Activated naive CD4-positive, alpha-beta T cell treated with anti-CD3 and anti-CD28 coated beads, Interleukin-2, amount 10 ng/mL, durations not matched to agents 5 hours and 36 hours (primary cell): ENCODE data around the gene ZNF394. TPM values are rescaled to one million over a fixed set of nuclear protein-coding genes. Genes with fewer than 3 reads are reported as not detected.

ENCODE experiments used
- total RNA-seq, 2 experiments: library from RNA; stranded (reverse); gene quantifications; one replicate each; pipeline ENCODE4 v1.2.3, GENCODE V29; 2021

Gene ZNF394
- 10 to 100 TPM; 61.2 to 64.8 TPM for total RNA-seq

DNA sequence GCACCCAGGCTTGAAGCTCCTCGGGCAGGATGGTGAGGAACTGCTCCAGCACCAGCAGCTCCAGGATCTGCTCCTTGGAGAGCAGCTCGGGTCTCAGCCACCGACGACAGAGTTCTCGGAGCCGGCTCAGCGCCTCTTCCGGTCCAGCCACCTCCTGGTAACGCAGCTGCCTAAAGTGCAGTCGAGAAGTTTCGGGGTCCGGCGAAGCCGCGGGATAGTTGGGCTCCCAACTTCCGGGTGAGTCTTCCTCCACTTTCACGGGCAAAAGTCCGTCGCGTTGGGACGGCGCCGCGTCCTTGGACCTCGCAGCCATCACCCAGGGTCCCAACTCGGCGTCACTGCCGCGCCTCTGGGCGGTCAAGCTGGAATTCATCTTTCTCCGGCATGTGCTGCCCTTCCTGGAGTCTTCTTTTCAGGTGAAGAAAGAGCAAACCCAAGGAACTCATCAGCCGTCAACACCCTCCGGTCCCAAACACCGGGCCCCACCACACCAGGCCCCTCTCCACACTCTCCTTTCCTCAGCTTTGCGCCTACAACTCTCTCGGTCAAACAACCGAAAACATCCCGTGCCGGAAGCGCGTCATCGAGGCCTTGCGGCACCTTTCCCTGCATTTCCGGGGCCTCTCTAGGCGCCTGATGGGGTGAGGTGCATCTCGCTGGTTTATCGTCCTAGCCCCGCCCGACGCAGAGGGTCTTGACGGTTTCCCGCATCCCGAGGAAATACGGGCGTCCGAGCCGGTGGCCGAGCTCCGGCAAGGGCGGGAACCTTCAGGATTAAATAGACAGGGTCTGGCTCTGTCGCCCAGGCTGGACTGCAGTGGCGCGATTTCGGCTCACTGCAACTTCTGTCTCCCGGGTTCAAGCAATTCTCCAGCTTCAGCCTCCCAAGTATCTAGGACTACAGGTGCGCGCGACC, at the start of gene ZNF394:
TSS of gene ZNF394 (minus strand) at position 561 of the 916 bp plus-strand sequence. CDS start at position 373, 188 bp downstream.

DNA sequence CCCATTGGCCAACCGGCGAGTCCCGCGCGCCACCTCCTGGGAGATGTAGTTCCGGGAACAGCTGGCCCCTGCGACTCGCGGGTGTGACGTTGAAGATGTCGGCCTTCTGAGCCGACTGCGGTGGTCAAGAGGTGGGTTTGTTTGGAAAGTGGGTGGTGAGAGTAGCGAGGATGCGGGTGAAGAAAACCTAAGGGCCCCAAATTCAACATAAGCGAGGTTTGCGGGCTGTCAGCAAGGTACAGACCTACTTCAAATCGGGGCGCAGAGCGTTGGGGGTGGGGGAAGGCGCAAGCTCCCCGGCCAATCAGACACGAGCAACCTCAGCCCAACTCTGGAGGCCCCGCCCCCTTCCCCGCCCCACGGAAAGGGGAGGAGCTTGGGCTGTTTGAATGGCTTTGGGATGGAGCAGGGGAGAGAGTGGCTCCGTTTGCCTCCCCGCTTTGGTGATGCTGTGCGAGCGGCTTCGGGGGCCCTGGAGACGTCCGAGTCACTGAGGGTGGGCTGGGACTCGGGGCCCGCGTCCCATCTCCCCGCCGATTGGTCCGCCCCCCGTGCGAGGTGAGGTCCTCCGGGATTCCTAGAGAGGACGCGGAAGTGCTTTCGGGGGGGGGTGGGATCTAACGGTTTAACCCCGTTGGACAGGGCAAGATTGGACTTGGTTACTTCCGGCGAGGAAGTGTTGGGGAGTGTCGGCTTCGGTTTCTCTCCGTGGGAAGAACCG, 4.7 kb upstream of the ZNF394 start, which contains the start of gene ZKSCAN5:
TSS of gene ZKSCAN5 (plus strand) at position 60 of the 721 bp plus-strand sequence. CDS start 1,383 bp downstream, outside the sequence.

DNA sequence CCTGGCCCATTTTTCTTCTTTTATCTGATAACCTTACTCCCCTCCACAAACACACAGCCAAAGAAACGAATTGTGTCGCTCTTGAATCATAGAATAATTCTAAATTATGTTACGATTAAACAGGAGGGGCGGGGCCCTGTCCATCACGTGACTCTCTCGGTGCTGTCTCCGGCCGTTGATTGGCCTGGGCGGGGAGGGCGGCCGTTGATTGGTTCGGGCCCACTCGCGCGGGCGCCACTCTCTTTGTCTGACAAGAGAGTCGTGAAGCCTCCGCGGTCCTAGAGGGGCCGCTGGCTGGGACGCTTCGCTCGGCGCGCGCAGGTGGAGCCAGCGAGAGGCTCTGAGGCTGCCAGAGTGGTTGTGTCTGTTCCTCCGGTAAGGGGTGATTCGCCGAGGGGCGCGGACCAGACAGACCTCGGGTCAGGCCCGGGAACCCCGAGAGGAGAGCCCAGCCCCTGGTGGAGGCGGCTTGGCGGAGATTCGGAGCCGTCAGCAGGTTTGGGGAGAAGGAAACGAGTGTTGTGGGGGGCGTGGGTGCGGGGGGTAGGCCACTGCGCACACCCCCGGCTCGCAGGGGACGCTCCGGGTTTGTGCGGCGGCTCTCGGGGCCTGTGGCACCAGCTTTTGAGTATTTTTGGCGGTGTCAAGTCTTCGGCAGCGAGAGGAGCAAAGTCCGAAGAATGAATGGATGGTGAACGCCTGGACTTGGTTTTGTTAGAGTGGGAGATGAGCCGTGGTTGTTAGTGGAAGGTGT, 27.3 kb downstream of the ZNF394 start, which contains the start of gene ZNF789:
TSS of gene ZNF789 (plus strand) at position 330 of the 754 bp plus-strand sequence. CDS start 3,567 bp downstream, outside the sequence.

Other genes with a start within 250 kb of the ZNF394 start
- not detected for gene MYH16, start 227.4 kb downstream of the ZNF394 start, total RNA-seq
- 10 to 100 TPM; 44.8 to 48.3 TPM for gene ARPC1A, start 174.4 kb downstream of the ZNF394 start, total RNA-seq
- 100 to 1,000 TPM; 348 to 354 TPM for gene ARPC1B, start 125.6 kb downstream of the ZNF394 start, total RNA-seq
- 10 to 100 TPM; 85.6 to 94.1 TPM for gene PDAP1, start 91.7 kb downstream of the ZNF394 start, total RNA-seq
- 10 to 100 TPM; 77.8 to 79.3 TPM for gene BUD31, start 91.3 kb downstream of the ZNF394 start, total RNA-seq
- gene PTCD1, start 61.5 kb downstream of the ZNF394 start, total RNA-seq = 10 to 100 TPM in 1 of 2 experiments, 1 to 10 TPM in 1; 9.7 to 10.0 TPM
- gene CPSF4, start 61.3 kb downstream of the ZNF394 start, total RNA-seq = 10 to 100 TPM; 61.2 to 63.5 TPM
- 100 to 1,000 TPM; 340 to 354 TPM for gene ATP5MF, start 34.1 kb downstream of the ZNF394 start, total RNA-seq
- 10 to 100 TPM; 23.8 to 26.8 TPM for gene ZNF789, start 27.4 kb downstream of the ZNF394 start, total RNA-seq
- 10 to 100 TPM; 11.2 to 11.8 TPM for gene ZKSCAN5, start 4.4 kb upstream of the ZNF394 start, total RNA-seq
- gene FAM200A, start 51.8 kb upstream of the ZNF394 start, total RNA-seq = 1 to 10 TPM; 5.2 to 5.8 TPM
- gene ZNF655, start 58.4 kb upstream of the ZNF394 start, total RNA-seq = 100 to 1,000 TPM; 109 to 111 TPM
- gene TMEM225B, start 98.0 kb upstream of the ZNF394 start, total RNA-seq = 1 to 10 TPM in 1 of 2 experiments, under 1 TPM in 1; 0.65 to 1.3 TPM
- gene ZSCAN25, start 116.7 kb upstream of the ZNF394 start, total RNA-seq = 10 to 100 TPM; 31.2 to 33.8 TPM
- not detected for gene CYP3A5, start 179.7 kb upstream of the ZNF394 start, total RNA-seq
- gene CYP3A7, start 234.9 kb upstream of the ZNF394 start, total RNA-seq = not detected